HepG2 (cell line): ENCODE measurements around the gene RPS6KL1. TPM values are rescaled to one million over a fixed set of nuclear protein-coding genes. Genes with fewer than 3 reads are reported as not detected.

Experiments used
- ATAC-seq: fragments of 200-7000 bp; cut with Tn5 transposase; 3 replicates; pipeline ENCODE4 v1.9.1; 2020; ENCODE audit warnings: mild to moderate bottlenecking, moderate library complexity
- BruUV-seq: library from RNA; stranded (reverse); fragments of 400-500 nt; replicated peaks from 2 replicates; lab custom pipeline; 2021; lab: Mats Ljungman, UMichigan
- CTCF ChIA-PET: fragments of 300-600 bp; formaldehyde crosslinking; extraction: SDS; loops from one replicate; lab custom pipeline; 2021; ENCODE audit warnings: low total read pairs, inconsistent platforms, low intra/inter-chr PET ratio; lab: Yijun Ruan, JAX
- POLR2A ChIA-PET: fragments of 350-600 bp; sonication (Branson Sonifier 250); formaldehyde crosslinking; loops from one replicate; lab custom pipeline; 2020; ENCODE audit warnings: antibody characterized with exemption, inconsistent platforms; lab: Yijun Ruan, JAX
- DNase-seq: peaks from one replicate; pipeline ENCODE4 v3.0.0-alpha.2; 2015; ENCODE audit warnings: low spot score
- FAIRE-seq: peaks from 3 replicates; lab custom pipeline; 2011; peaks lifted over from hg19 to GRCh38; lab: Jason Lieb, UNC
- H2AFZ ChIP-seq: one replicate; pipeline ENCODE4 v1.6.1; 2011; ENCODE audit warnings: low read length, inconsistent platforms
- H3K27ac ChIP-seq: fragments of 300-600 bp; 3 replicates; pipeline ENCODE4 v1.8.0; 2011; ENCODE audit warnings: mixed run types, mild to moderate bottlenecking, mixed read lengths, low read length, inconsistent platforms; ENCODE audit not compliant: insufficient read depth; ENCODE audit errors: extremely low read length
- H3K27me3 ChIP-seq, 2 experiments: fragments of 200-600 bp in 1 of 2; 2 replicates in 1 of 2; 3 replicates in 1 of 2; pipeline versions ENCODE4 v1.6.0 to v1.8.0; 2011; ENCODE audit warnings: low read length in 2 of 2, mild to moderate bottlenecking in 2 of 2, moderate library complexity in 2 of 2, inconsistent platforms in 1 of 2; ENCODE audit not compliant: insufficient read depth in 2 of 2, control insufficient read depth in 1 of 2
- H3K36me3 ChIP-seq, 2 experiments: fragments of 200-600 bp in 1 of 2; replicated peaks in 1 of 2; 2 replicates in 1 of 2; 3 replicates in 1 of 2; pipeline versions ENCODE4 v1.5.1 to v1.8.0; 2011; ENCODE audit warnings: low read length in 2 of 2, inconsistent platforms in 1 of 2; ENCODE audit not compliant: insufficient read depth in 2 of 2, control insufficient read depth in 1 of 2
- H3K4me1 ChIP-seq: 2 replicates; pipeline ENCODE4 v1.5.1; 2012; ENCODE audit warnings: low read length, inconsistent platforms; ENCODE audit not compliant: insufficient read depth
- H3K4me2 ChIP-seq: 2 replicates; pipeline ENCODE4 v1.6.0; 2011; ENCODE audit warnings: low read depth, low read length, inconsistent platforms
- H3K4me3 ChIP-seq, 3 experiments: fragments of 200-600 bp in 1 of 3; sonication (generic), shearing (Covaris generic) in 1 of 3; replicated peaks in 1 of 3; 2 replicates each; pipeline ENCODE4 v1.5.1; 2011 to 2016; ENCODE audit warnings: low read length in 3 of 3, inconsistent platforms in 2 of 3, low read depth in 2 of 3, mild to moderate bottlenecking in 2 of 3, control low read depth in 1 of 3, mixed read lengths in 1 of 3; ENCODE audit not compliant: insufficient read depth in 1 of 3
- H3K79me2 ChIP-seq: one replicate; pipeline ENCODE4 v1.6.1; 2011; ENCODE audit warnings: low read length, inconsistent platforms; ENCODE audit not compliant: insufficient read depth
- H3K9ac ChIP-seq: 2 replicates; pipeline ENCODE4 v1.6.0; 2011; ENCODE audit warnings: mild to moderate bottlenecking, low read depth, low read length, inconsistent platforms; ENCODE audit not compliant: insufficient read depth
- H3K9me3 ChIP-seq: 2 replicates; pipeline ENCODE4 v1.5.1; 2012; ENCODE audit warnings: mild to moderate bottlenecking, low read length
- H4K20me1 ChIP-seq: 2 replicates; pipeline ENCODE4 v1.6.0; 2011; ENCODE audit warnings: inconsistent platforms, mild to moderate bottlenecking, low read length, moderate library complexity; ENCODE audit not compliant: insufficient read depth
- DNMT1 ChIP-seq: sonication (generic); formaldehyde crosslinking; IDR thresholded peaks from 2 replicates; pipeline ENCODE4 v1.5.1; 2020; ENCODE audit warnings: mild to moderate bottlenecking, missing genetic modification reagents
- ELK4 ChIP-seq: sonication (generic); formaldehyde crosslinking; IDR thresholded peaks from 2 replicates; pipeline ENCODE4 v1.9.0; 2021; ENCODE audit warnings: missing genetic modification reagents, borderline replicate concordance
- KDM5B ChIP-seq: sonication (generic); formaldehyde crosslinking; IDR thresholded peaks from 2 replicates; pipeline ENCODE4 v1.4.0; 2020; ENCODE audit warnings: missing genetic modification reagents, mild to moderate bottlenecking, borderline replicate concordance
- NFKBIZ ChIP-seq: IDR thresholded peaks from 2 replicates; pipeline ENCODE4 v1.6.1; 2018; ENCODE audit warnings: missing genetic modification reagents, missing compliant biosample characterization
- PPARG ChIP-seq: conservative IDR thresholded peaks from 2 replicates; pipeline ENCODE4 v1.6.1; 2016; ENCODE audit warnings: missing biosample characterization, missing genetic modification reagents
- SALL1 ChIP-seq: sonication (generic); formaldehyde crosslinking; IDR thresholded peaks from 2 replicates; pipeline ENCODE4 v1.8.0; 2022; ENCODE audit warnings: mild to moderate bottlenecking, missing genetic modification reagents
- SAP130 ChIP-seq: IDR thresholded peaks from 2 replicates; pipeline ENCODE4 v1.6.1; 2016; ENCODE audit warnings: low read depth
- SP2 ChIP-seq: sonication (generic); formaldehyde crosslinking; IDR thresholded peaks from 2 replicates; pipeline ENCODE4 v1.5.1; 2020; ENCODE audit warnings: mild to moderate bottlenecking, missing genetic modification reagents
- ZBTB4 ChIP-seq: sonication (generic); formaldehyde crosslinking; IDR thresholded peaks from 2 replicates; pipeline ENCODE4 v1.4.0; 2020; ENCODE audit warnings: missing genetic modification reagents, mild to moderate bottlenecking, borderline replicate concordance
- ZNF747 ChIP-seq: sonication (generic); formaldehyde crosslinking; IDR thresholded peaks from 2 replicates; pipeline ENCODE4 v1.8.1; 2023; ENCODE audit warnings: missing genetic modification reagents, mild to moderate bottlenecking, borderline replicate concordance
- ZSCAN20 ChIP-seq: sonication (generic); formaldehyde crosslinking; IDR thresholded peaks from 2 replicates; pipeline ENCODE4 v1.4.0; 2020; ENCODE audit warnings: missing genetic modification reagents, mild to moderate bottlenecking, borderline replicate concordance
- WGBS: methylation state at CpG from one replicate; pipeline ENCODE4 v1.1.6; 2017; ENCODE audit warnings: low lambda C conversion rate; 5-methylcytosine and 5-hydroxymethylcytosine counted together
- in situ Hi-C: cut with HindIII; loops from 2 replicates; pipeline ENCODE4 v1.10.0; 2017; ENCODE audit warnings: low pct_unique_long_range_greater_than_20kb; ENCODE audit not compliant: extremely low pct_ligation_motif_present
- intact Hi-C: fragments of 100-400 bp; cut with micrococcal nuclease; formaldehyde crosslinking; loops from one replicate; pipeline ENCODE4 v1.10.0; 2022; ENCODE audit not compliant: unreplicated experiment
- polyA plus RNA-seq, 8 experiments: library from polyadenylated mRNA; depleted of rRNA in 3 of 8; stranded (reverse) in 7 of 8; unstranded in 1 of 8; fragments of >200 nt; fragmentation: Illumina TruSeq in 4 of 8; extraction: Trizol in 4 of 8; gene quantifications; 2 replicates each; pipeline versions ENCODE4 v1.2.1 to v1.2.3, GENCODE V29; 2011 to 2016; ENCODE audit warnings: low read depth in 4 of 8, missing spikeins in 1 of 8, mixed read lengths in 1 of 8; ENCODE audit not compliant: insufficient read depth in 1 of 8
- total RNA-seq, 5 experiments: library from RNA; depleted of rRNA; stranded (reverse); fragments of >200 nt; fragmentation: Illumina TruSeq; extraction: Trizol; gene quantifications; 2 replicates each; pipeline ENCODE4 v1.2.3, GENCODE V29; 2016; ENCODE audit warnings: low read depth in 1 of 5
- TF ChIP-seq, protein P1 (sequence below): sonication (generic); formaldehyde crosslinking; IDR thresholded peaks from 2 replicates; pipeline ENCODE4 v1.8.1; 2023; ENCODE audit warnings: mild to moderate bottlenecking, missing genetic modification reagents, borderline replicate concordance
- TF ChIP-seq, protein P2 (sequence below), 2 experiments: sonication (generic) in 1 of 2; formaldehyde crosslinking in 1 of 2; IDR thresholded peaks; 2 replicates each; pipeline versions ENCODE4 v1.4.0 to v1.6.1; 2018 to 2020; ENCODE audit warnings: missing genetic modification reagents in 2 of 2, borderline replicate concordance in 1 of 2, low read depth in 1 of 2, mild to moderate bottlenecking in 1 of 2, missing biosample characterization in 1 of 2

The RPS6KL1 gene
- total and polyA plus RNA-seq, 2 of the 13 experiments (the other 11 are each of a cell fraction or from before 2014, with no cell fraction given) = 6.5 to 11.5 TPM

DNA sequence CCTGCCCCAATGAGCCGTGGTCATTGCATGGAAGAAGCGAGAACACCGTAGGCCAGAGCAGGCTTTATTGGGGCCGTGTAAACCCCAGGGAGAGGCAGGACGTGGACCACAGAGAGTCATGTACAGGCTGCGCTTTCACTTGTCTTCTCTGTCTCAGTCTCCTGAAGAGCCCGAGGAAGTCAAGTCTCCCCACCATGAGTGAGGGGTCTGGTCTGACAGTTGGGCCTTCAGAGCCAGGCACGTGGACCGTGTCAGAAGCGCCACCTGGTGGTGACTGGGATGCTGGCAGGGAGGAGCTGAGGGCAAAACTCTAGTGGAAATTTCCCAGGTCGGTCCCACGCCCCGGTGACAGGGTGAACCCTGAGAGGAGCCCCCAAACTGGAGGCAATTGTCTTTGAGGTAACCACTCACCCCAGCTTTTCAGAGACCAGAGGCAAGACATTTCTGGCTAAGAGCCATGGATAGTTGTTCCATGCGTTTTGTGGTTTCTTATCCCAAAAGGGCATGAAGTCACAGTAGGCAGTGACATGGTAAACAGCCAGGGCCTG lies 17.4 kb downstream of the RPS6KL1 start:
- Histone ChIP-seq H3K4me3 (no peak overlapping the region), H3K27me3 (no peaks in the 10 kb centered on the region), H3K9ac (no peak overlapping the region), H3K27ac (no peak overlapping the region), H3K9me3 (no peaks in the 10 kb centered on the region), H3K36me3 (peaks cover 17 to 29% of the 10 kb centered on the region in 2 experiments), H4K20me1 (no peaks in the 10 kb centered on the region), H3K4me2 (no peak overlapping the region), H2AFZ (no peak overlapping the region), H3K4me1 (peaks cover 5% of the 10 kb centered on the region; the same call in 1 of the 2 replicates), H3K79me2 (no peaks in the 10 kb centered on the region)
- POLR2A ChIA-PET = interaction anchor here (0.8 to 2.8 kb wide), 6 partner anchors 12 to 45 kb away, joined by 3 to 24 read pairs (median 4); partner anchors contain the start of genes DLST and RPS6KL1
- intact Hi-C loops = loop anchor here (1.0 to 2.0 kb wide), 2 partner anchors 27 to 44 kb away; no protein-coding TSS in a partner anchor
- in situ Hi-C loops = loop anchor here (5.0 kb wide), 1 partner anchor 43 kb away; no protein-coding TSS in a partner anchor
- DNase-seq = peak; percentile 36
- WGBS = 50% methylated on average over 7 of the region's 14 CpGs
- no TSS peak for BruUV-seq
- CTCF ChIA-PET = interaction anchor here (0.6 to 3.9 kb wide), 5 partner anchors 12 to 45 kb away, joined by 3 to 47 read pairs (median 4); no protein-coding TSS in a partner anchor
- peak; percentile 59 for ATAC-seq
- FAIRE-seq = peak; percentile 47
- no peak for TF ChIP-seq NFKBIZ (CRISPR knock-in tag)
- TF ChIP-seq SAP130 (CRISPR knock-in tag) = peak; percentile 60
- TF ChIP-seq KDM5B (CRISPR knock-in tag) = no peak
- TF ChIP-seq SP2 = no peak
- TF ChIP-seq, protein P1, sequence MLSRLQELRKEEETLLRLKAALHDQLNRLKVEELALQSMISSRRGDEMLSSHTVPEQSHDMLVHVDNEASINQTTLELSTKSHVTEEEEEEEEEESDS = no peak
- TF ChIP-seq, protein P2, sequence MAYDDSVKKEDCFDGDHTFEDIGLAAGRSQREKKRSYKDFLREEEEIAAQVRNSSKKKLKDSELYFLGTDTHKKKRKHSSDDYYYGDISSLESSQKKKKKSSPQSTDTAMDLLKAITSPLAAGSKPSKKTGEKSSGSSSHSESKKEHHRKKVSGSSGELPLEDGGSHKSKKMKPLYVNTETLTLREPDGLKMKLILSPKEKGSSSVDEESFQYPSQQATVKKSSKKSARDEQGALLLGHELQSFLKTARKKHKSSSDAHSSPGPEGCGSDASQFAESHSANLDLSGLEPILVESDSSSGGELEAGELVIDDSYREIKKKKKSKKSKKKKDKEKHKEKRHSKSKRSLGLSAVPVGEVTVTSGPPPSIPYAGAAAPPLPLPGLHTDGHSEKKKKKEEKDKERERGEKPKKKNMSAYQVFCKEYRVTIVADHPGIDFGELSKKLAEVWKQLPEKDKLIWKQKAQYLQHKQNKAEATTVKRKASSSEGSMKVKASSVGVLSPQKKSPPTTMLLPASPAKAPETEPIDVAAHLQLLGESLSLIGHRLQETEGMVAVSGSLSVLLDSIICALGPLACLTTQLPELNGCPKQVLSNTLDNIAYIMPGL (CRISPR knock-in tag; IDR thresholded peaks at IDR 0.05; ENCODE audit: borderline replicate concordance in 1 of 2, low read depth in 1 of 2) = peak; percentile 26 to 57; a peak in 1 of 4 replicates
- TF ChIP-seq SALL1 (CRISPR knock-in tag) = peak; percentile 60
- no peak; the same call in 1 of the 2 replicates for TF ChIP-seq ZBTB4 (CRISPR knock-in tag)
- peak; percentile 44; the same call in 1 of the 2 replicates for TF ChIP-seq ZNF747 (CRISPR knock-in tag)
- TF ChIP-seq ELK4 (CRISPR knock-in tag) = no peak
- no peak for TF ChIP-seq DNMT1 (CRISPR knock-in tag)
- no peak for TF ChIP-seq PPARG (CRISPR knock-in tag)
- no peak for TF ChIP-seq ZSCAN20 (CRISPR knock-in tag)
